ENCODE results near the gene MTF2. TPM values are rescaled to one million over a fixed set of nuclear protein-coding genes. Genes with fewer than 3 reads are reported as not detected.

MTF2 gene
- total RNA-seq, 1 donor from 2014 or later = 35.4 TPM

- DNase-seq = no peak
Observed at GRCh38 chr1:93083979-93084378, 4.9 kb downstream of the MTF2 start.

GRCh38 chr1:93087532-93087931, 8.4 kb downstream of the MTF2 start:
- DNase-seq = no peak

GRCh38 chr1:93093332-93094006, 14.4 kb downstream of the MTF2 start:
- DNase-seq = no peak

GRCh38 chr1:93095804-93096585, 16.9 kb downstream of the MTF2 start:
- DNase-seq = peak; percentile 68

GRCh38 chr1:93102142-93102541, 23.1 kb downstream of the MTF2 start:
- DNase-seq = no peak

- no peak for DNase-seq
Observed at GRCh38 chr1:93106226-93106625, 27.1 kb downstream of the MTF2 start.

- no peak for DNase-seq
Observed at GRCh38 chr1:93107395-93107794, 28.3 kb downstream of the MTF2 start.

- DNase-seq = no peak
Observed at GRCh38 chr1:93108335-93108734, 29.3 kb downstream of the MTF2 start.

GRCh38 chr1:93109578-93109977, 30.5 kb downstream of the MTF2 start:
- no peak for DNase-seq

GRCh38 chr1:93111065-93111464, 32.0 kb downstream of the MTF2 start:
- DNase-seq = no peak

- DNase-seq = no peak
Observed at GRCh38 chr1:93111561-93111960, 32.5 kb downstream of the MTF2 start.

GRCh38 chr1:93113127-93113526, 34.0 kb downstream of the MTF2 start:
- no peak for DNase-seq

GRCh38 chr1:93114391-93114790, 35.3 kb downstream of the MTF2 start:
- DNase-seq = no peak

- no peak for DNase-seq
Observed at GRCh38 chr1:93120614-93121013, 41.5 kb downstream of the MTF2 start.

- DNase-seq = no peak
Observed at GRCh38 chr1:93123201-93123783, 44.2 kb downstream of the MTF2 start.

GRCh38 chr1:93124556-93125355, 45.7 kb downstream of the MTF2 start:
- no peak for DNase-seq

GRCh38 chr1:93129507-93130099, 50.5 kb downstream of the MTF2 start:
- no peak for DNase-seq

GRCh38 chr1:93132638-93133037, 53.6 kb downstream of the MTF2 start:
- DNase-seq = no peak

GRCh38 chr1:93136445-93136844, 57.4 kb downstream of the MTF2 start:
- no peak for DNase-seq

- no peak for DNase-seq
Observed at GRCh38 chr1:93137604-93138292, 58.7 kb downstream of the MTF2 start.

GRCh38 chr1:93140106-93140505, 61.0 kb downstream of the MTF2 start:
- DNase-seq = no peak

- DNase-seq = no peak
Observed at GRCh38 chr1:93142161-93142560, 63.1 kb downstream of the MTF2 start.

Data from skin of body (tissue), 2 donors.